AG04450 (cell line): Measurements from ENCODE around the gene RIT1. TPM values are rescaled to one million over a fixed set of nuclear protein-coding genes. Genes with fewer than 3 reads are reported as not detected.

ENCODE experiments used
- CTCF ChIA-PET: fragments of 300-600, 350-600 bp; formaldehyde crosslinking; extraction: SDS; loops from one replicate; lab custom pipeline; 2022; ENCODE audit warnings: antibody characterized with exemption, inconsistent platforms; lab: Charles Lee
- POLR2A ChIA-PET: fragments of 350-600 bp; formaldehyde crosslinking; extraction: SDS; loops from one replicate; lab custom pipeline; 2021; ENCODE audit warnings: antibody characterized with exemption, inconsistent platforms; lab: Yijun Ruan, JAX
- DNase-seq: peaks from one replicate; pipeline ENCODE4 v3.0.0-alpha.2; 2011; ENCODE audit warnings: low read depth, low spot score
- H3K27ac ChIP-seq: one replicate; pipeline ENCODE4 v1.5.1; 2012; ENCODE audit warnings: low read depth, low read length, control low read depth
- H3K27me3 ChIP-seq: one replicate; pipeline ENCODE4 v1.6.0; 2012; ENCODE audit warnings: low read length; ENCODE audit not compliant: control insufficient read depth, insufficient read depth
- H3K4me3 ChIP-seq: 2 replicates; pipeline ENCODE4 v1.5.1; 2011; ENCODE audit warnings: mild to moderate bottlenecking, low read depth, low read length, control low read depth
- H3K9me3 ChIP-seq: 2 replicates; pipeline ENCODE4 v1.5.1; 2012; ENCODE audit warnings: low read length; ENCODE audit not compliant: control insufficient read depth, insufficient read depth
- CTCF ChIP-seq: IDR thresholded peaks from 2 replicates; pipeline ENCODE4 v1.5.1; 2011; ENCODE audit warnings: low read depth, low read length, control low read depth, inconsistent platforms
- polyA plus RNA-seq: library from polyadenylated mRNA; depleted of rRNA; stranded (reverse); fragments of >200 nt; gene quantifications from 2 replicates; pipeline ENCODE4 v1.2.3, GENCODE V29; 2011; rRNA removed
- small RNA-seq: library from RNA; depleted of rRNA; stranded (forward); fragments of <200 nt; gene quantifications from one replicate; pipeline ENCODE3, GENCODE V24; 2012; ENCODE audit warnings: low read depth; ENCODE audit not compliant: insufficient read length

RIT1 gene
- polyA plus RNA-seq, 1 experiment, result 65.2 TPM

- no peaks in the 10 kb centered on the region for H3K9me3 ChIP-seq
- DNase-seq, result no peak
- no peak for TF ChIP-seq CTCF
- no peaks in the 10 kb centered on the region for H3K27me3 ChIP-seq
- no peak overlapping the region for H3K27ac ChIP-seq
- POLR2A ChIA-PET, result interaction anchor here (0.7 kb wide), 1 partner anchor 41 kb away, joined by 4 read pairs; no protein-coding TSS in a partner anchor
- CTCF ChIA-PET, result no interaction called here
- no peak overlapping the region for H3K4me3 ChIP-seq
Observed at GRCh38 chr1:155850345-155850744, 60.8 kb downstream of the RIT1 start.

GRCh38 chr1:155847823-155848529 lies 63.2 kb downstream of the RIT1 start:
- H3K4me3 ChIP-seq, result no peak overlapping the region
- no peaks in the 10 kb centered on the region for H3K27me3 ChIP-seq
- no peaks in the 10 kb centered on the region for H3K9me3 ChIP-seq
- H3K27ac ChIP-seq, result no peak overlapping the region
- POLR2A ChIA-PET, result no interaction called here
- no peak for DNase-seq
- TF ChIP-seq CTCF, result no peak
- CTCF ChIA-PET, result no interaction called here

Small RNA genes within 50 kb of the gene (small RNA-seq; reads per million reads assigned to genes)
- gene MIR6738 (not detected), gene RF00015 (not detected), gene SCARNA4 (not detected), gene SNORA80E (24.5 reads per million, percentile 81 among the genes with 10 or more reads in this experiment)

Other genes with a start within 250 kb of the RIT1 start
- 58.1 and 70.0 TPM in 2 replicates for gene YY1AP1, start 222.6 kb downstream of the RIT1 start, polyA plus RNA-seq
- 150 and 152 TPM in 2 replicates for gene DAP3, start 222.3 kb downstream of the RIT1 start, polyA plus RNA-seq
- gene GON4L, start 54.1 kb downstream of the RIT1 start, polyA plus RNA-seq, result 22.3 and 24.5 TPM in 2 replicates
- gene SYT11, start 51.8 kb downstream of the RIT1 start, polyA plus RNA-seq, result 44.8 and 49.0 TPM in 2 replicates
- 34.9 and 39.0 TPM in 2 replicates for gene KHDC4, start 23.1 kb upstream of the RIT1 start, polyA plus RNA-seq
- gene RXFP4, start 30.3 kb upstream of the RIT1 start, polyA plus RNA-seq, result not detected in 2 replicates
- gene ARHGEF2, start 67.2 kb upstream of the RIT1 start, polyA plus RNA-seq, result 121 and 128 TPM in 2 replicates
- 867 and 961 TPM in 2 replicates for gene SSR2, start 109.6 kb upstream of the RIT1 start, polyA plus RNA-seq
- gene UBQLN4, start 142.4 kb upstream of the RIT1 start, polyA plus RNA-seq, result 22.7 and 23.2 TPM in 2 replicates
- 42.4 and 60.4 TPM in 2 replicates for gene LAMTOR2, start 143.4 kb upstream of the RIT1 start, polyA plus RNA-seq
- gene RAB25, start 149.8 kb upstream of the RIT1 start, polyA plus RNA-seq, result not detected in 2 replicates
- gene MEX3A, start 171.1 kb upstream of the RIT1 start, polyA plus RNA-seq, result 11.8 and 14.6 TPM in 2 replicates
- 365 and 382 TPM in 2 replicates for gene LMNA, start 203.4 kb upstream of the RIT1 start, polyA plus RNA-seq
- gene SEMA4A, start 242.2 kb upstream of the RIT1 start, polyA plus RNA-seq, result 0.58 and 0.60 TPM in 2 replicates